Peyer's patch (tissue), 4 donors: ENCODE results near the gene OSBPL5. TPM values are rescaled to one million over a fixed set of nuclear protein-coding genes. Genes with fewer than 3 reads are reported as not detected.
A peak's percentile ranks its signal among the peaks of the same experiment; 100 is the strongest.

Experiments used
- DNase-seq, 3 donors: peaks; one replicate each; pipeline ENCODE4 v3.0.0-alpha.2; 2017 to 2019
- H3K27ac ChIP-seq, 4 donors: fragments of 200-600 bp; sonication (generic); one replicate each; pipeline ENCODE4 v1.5.1; 2016 to 2019
- H3K27me3 ChIP-seq, 2 donors: fragments of 200-600 bp; sonication (generic); one replicate each; pipeline ENCODE4 v1.5.1; 2019
- H3K36me3 ChIP-seq, 3 donors: fragments of 200-600 bp; sonication (generic); one replicate each; pipeline ENCODE4 v1.5.1; 2016 to 2019
- H3K4me1 ChIP-seq, 4 donors: fragments of 200-600 bp; sonication (generic); one replicate each; pipeline ENCODE4 v1.5.1; 2016 to 2019
- H3K4me3 ChIP-seq, 4 donors: fragments of 200-600 bp; sonication (generic); 1 replicate in 3 of 4; 2 replicates in 1 of 4; pipeline ENCODE4 v1.5.1; 2016 to 2019; ENCODE audit warnings: mild to moderate bottlenecking in 1 of 4
- H3K9me3 ChIP-seq, 4 donors: fragments of 200-600 bp; sonication (generic); one replicate each; pipeline ENCODE4 v1.5.1; 2016 to 2019; ENCODE audit warnings: mild to moderate bottlenecking in 1 of 4
- CTCF ChIP-seq, 6 experiments: fragments of 450-650 bp in 4 of 6; fragments of 200-600 bp in 2 of 6; sonication (generic) in 1 of 6; IDR thresholded peaks; one replicate each; pipeline ENCODE4 v1.5.1; 2017 to 2019; ENCODE audit warnings: antibody characterized with exemption in 6 of 6, mild to moderate bottlenecking in 3 of 6, moderate library complexity in 1 of 6
- POLR2A ChIP-seq, 2 donors: fragments of 450-650 bp; IDR thresholded peaks; one replicate each; pipeline ENCODE4 v1.5.1; 2017; ENCODE audit warnings: antibody characterized with exemption in 2 of 2, mild to moderate bottlenecking in 2 of 2, moderate library complexity in 2 of 2
- total RNA-seq, 4 donors: library from RNA; depleted of rRNA; stranded (reverse); fragments of >200 nt; gene quantifications; one replicate each; pipeline ENCODE4 v1.1.0, GENCODE V29; 2016

OSBPL5 gene
- total RNA-seq, 4 donors from 2014 or later = 39.8 to 110 (median 73.2) TPM

- no peaks in the 10 kb centered on the region for H3K27me3 ChIP-seq
- no peaks in the 10 kb centered on the region for H3K36me3 ChIP-seq
- peak overlapping the region; percentile 22 to 53 (median 40) for H3K4me3 ChIP-seq
- peak overlapping the region; percentile 51 to 88 (median 74) for H3K27ac ChIP-seq
- peak in 2 of 3 donors; percentile 80 to 83 for DNase-seq
- H3K4me1 ChIP-seq = peaks cover 0 to 83% (median 0%) of the 10 kb centered on the region in 4 donors
- no peak for TF ChIP-seq CTCF (IDR thresholded peaks at IDR 0.05)
- no peak for TF ChIP-seq POLR2A (IDR thresholded peaks at IDR 0.05)
- H3K9me3 ChIP-seq = no peaks in the 10 kb centered on the region
Measured at GRCh38 chr11:3159296-3160190, 5.6 kb downstream of the OSBPL5 start.

GRCh38 chr11:3158821-3159220, 6.3 kb downstream of the OSBPL5 start:
- Histone ChIP-seq H3K27me3 (no peaks in the 10 kb centered on the region), H3K36me3 (no peaks in the 10 kb centered on the region), H3K4me1 (peaks cover 0 to 83% (median 3%) of the 10 kb centered on the region in 4 donors), H3K9me3 (no peaks in the 10 kb centered on the region), H3K4me3 (no peak overlapping the region), H3K27ac (peak overlapping the region in 2 of 4 donors; percentile 83 to 88)
- TF ChIP-seq CTCF (IDR thresholded peaks at IDR 0.05) (no peak), POLR2A (IDR thresholded peaks at IDR 0.05) (no peak)
- no peak for DNase-seq

GRCh38 chr11:3158131-3158591, 6.9 kb downstream of the OSBPL5 start:
- peaks cover 0 to 85% (median 5%) of the 10 kb centered on the region in 4 donors for H3K4me1 ChIP-seq

GRCh38 chr11:3157381-3158130, 7.6 kb downstream of the OSBPL5 start:
- no peaks in the 10 kb centered on the region for H3K27me3 ChIP-seq
- no peaks in the 10 kb centered on the region for H3K36me3 ChIP-seq
- no peak overlapping the region for H3K4me3 ChIP-seq
- no peaks in the 10 kb centered on the region for H3K9me3 ChIP-seq
- peak overlapping the region in 1 of 4 donors; percentile 86 for H3K27ac ChIP-seq
- DNase-seq = peak in 1 of 3 donors; percentile 46
- H3K4me1 ChIP-seq = peaks cover 0 to 85% (median 5%) of the 10 kb centered on the region in 4 donors
- TF ChIP-seq POLR2A (IDR thresholded peaks at IDR 0.05) (no peak), CTCF (IDR thresholded peaks at IDR 0.05) (no peak)

More at GRCh38 chr11:3158131-3158591, 6.9 kb downstream of the OSBPL5 start:
- Histone ChIP-seq H3K27ac (peak overlapping the region in 1 of 4 donors; percentile 86), H3K27me3 (no peaks in the 10 kb centered on the region), H3K36me3 (no peaks in the 10 kb centered on the region), H3K9me3 (no peaks in the 10 kb centered on the region), H3K4me3 (no peak overlapping the region)
- TF ChIP-seq POLR2A (IDR thresholded peaks at IDR 0.05) = no peak
- TF ChIP-seq CTCF (IDR thresholded peaks at IDR 0.05) = no peak
- DNase-seq = peak in 1 of 3 donors; percentile 41

- no peak for TF ChIP-seq POLR2A (IDR thresholded peaks at IDR 0.05)
- no peak for TF ChIP-seq CTCF (IDR thresholded peaks at IDR 0.05)
- H3K27ac ChIP-seq = peak overlapping the region in 3 of 4 donors; percentile 42 to 86 (median 63)
- no peak for DNase-seq
- peaks cover 0 to 85% (median 5%) of the 10 kb centered on the region in 4 donors for H3K4me1 ChIP-seq
- peak overlapping the region in 1 of 4 donors; percentile 25 for H3K4me3 ChIP-seq
- no peaks in the 10 kb centered on the region for H3K36me3 ChIP-seq
- H3K27me3 ChIP-seq = no peaks in the 10 kb centered on the region
- no peaks in the 10 kb centered on the region for H3K9me3 ChIP-seq
Measured at GRCh38 chr11:3156661-3157311, 8.3 kb downstream of the OSBPL5 start.
